Liver (tissue), 9 donors: ENCODE results near the gene FN3K. TPM values are rescaled to one million over a fixed set of nuclear protein-coding genes. Genes with fewer than 3 reads are reported as not detected.

Experiments used
- DNase-seq: peaks from one replicate; pipeline ENCODE4 v3.0.0-alpha.2; 2017; ENCODE audit warnings: low spot score
- H3K27ac ChIP-seq, 2 donors: one replicate each; pipeline ENCODE4 v1.7.0; 2013; ENCODE audit warnings: inconsistent platforms in 2 of 2, low read length in 2 of 2, control low read depth in 1 of 2, low read depth in 1 of 2, mild to moderate bottlenecking in 1 of 2
- H3K27me3 ChIP-seq, 4 donors: one replicate each; pipeline versions ENCODE4 v1.6.1 to v1.7.0; 2013; ENCODE audit warnings: low read length in 3 of 4, inconsistent platforms in 1 of 4, mild to moderate bottlenecking in 1 of 4, moderate library complexity in 1 of 4; ENCODE audit not compliant: control insufficient read depth in 4 of 4, insufficient read depth in 4 of 4
- H3K36me3 ChIP-seq, 4 donors: one replicate each; pipeline versions ENCODE4 v1.6.1 to v1.7.0; 2013; ENCODE audit warnings: low read length in 3 of 4, mild to moderate bottlenecking in 3 of 4, low read depth in 1 of 4, moderate library complexity in 1 of 4; ENCODE audit not compliant: control insufficient read depth in 4 of 4, insufficient read depth in 3 of 4
- H3K4me1 ChIP-seq, 4 donors: one replicate each; pipeline versions ENCODE4 v1.6.1 to v1.7.0; 2013; ENCODE audit warnings: low read length in 3 of 4, mild to moderate bottlenecking in 3 of 4, moderate library complexity in 1 of 4; ENCODE audit not compliant: control insufficient read depth in 4 of 4, insufficient read depth in 4 of 4
- H3K4me3 ChIP-seq, 3 donors: one replicate each; pipeline versions ENCODE4 v1.6.1 to v1.7.0; 2013; ENCODE audit warnings: low read length in 3 of 3, control low read depth in 1 of 3, low read depth in 1 of 3, mild to moderate bottlenecking in 1 of 3
- H3K9ac ChIP-seq, 2 donors: one replicate each; pipeline ENCODE4 v1.7.0; 2013; ENCODE audit warnings: low read length in 2 of 2, mild to moderate bottlenecking in 2 of 2, moderate library complexity in 2 of 2, control low read depth in 1 of 2, low read depth in 1 of 2
- H3K9me3 ChIP-seq, 4 donors: one replicate each; pipeline versions ENCODE4 v1.6.1 to v1.7.0; 2013; ENCODE audit warnings: low read length in 3 of 4; ENCODE audit not compliant: control insufficient read depth in 4 of 4
- EGR1 ChIP-seq, 2 donors: IDR thresholded peaks; 2 replicates each; pipeline ENCODE4 v1.6.1; 2016 to 2018; ENCODE audit warnings: antibody characterized with exemption in 2 of 2, low read depth in 2 of 2
- FOXA2 ChIP-seq: IDR thresholded peaks from 2 replicates; pipeline ENCODE4 v1.6.1; 2016; ENCODE audit warnings: antibody characterized with exemption
- GABPA ChIP-seq, 2 donors: IDR thresholded peaks in 1 of 2; conservative IDR thresholded peaks in 1 of 2; 2 replicates each; pipeline ENCODE4 v1.6.1; 2016; ENCODE audit warnings: antibody characterized with exemption in 2 of 2, mild to moderate bottlenecking in 1 of 2, moderate library complexity in 1 of 2
- HNF4A ChIP-seq, 2 donors: conservative IDR thresholded peaks; 2 replicates each; pipeline ENCODE4 v1.6.1; 2016; ENCODE audit warnings: antibody characterized with exemption in 2 of 2, mild to moderate bottlenecking in 2 of 2
- HNF4G ChIP-seq: IDR thresholded peaks from 2 replicates; pipeline ENCODE4 v1.6.1; 2016; ENCODE audit warnings: antibody characterized with exemption
- JUND ChIP-seq, 2 donors: IDR thresholded peaks; 2 replicates each; pipeline ENCODE4 v1.6.1; 2016; ENCODE audit warnings: antibody characterized with exemption in 2 of 2
- NR2F2 ChIP-seq: IDR thresholded peaks from 2 replicates; pipeline ENCODE4 v1.6.1; 2016; ENCODE audit warnings: antibody characterized with exemption
- RAD21 ChIP-seq, 2 donors: IDR thresholded peaks; 2 replicates each; pipeline ENCODE4 v1.6.1; 2016; ENCODE audit warnings: antibody characterized with exemption in 2 of 2, mild to moderate bottlenecking in 2 of 2
- RXRA ChIP-seq, 2 donors: IDR thresholded peaks; 2 replicates each; pipeline ENCODE4 v1.6.1; 2017 to 2018; ENCODE audit warnings: antibody characterized with exemption in 2 of 2, mild to moderate bottlenecking in 1 of 2
- SP1 ChIP-seq: IDR thresholded peaks from 2 replicates; pipeline ENCODE4 v1.6.1; 2018; ENCODE audit warnings: antibody characterized with exemption, mild to moderate bottlenecking
- YY1 ChIP-seq: IDR thresholded peaks from 2 replicates; pipeline ENCODE4 v1.6.1; 2016; ENCODE audit warnings: antibody characterized with exemption, mild to moderate bottlenecking
- ZBTB33 ChIP-seq: IDR thresholded peaks from 2 replicates; pipeline ENCODE4 v1.6.1; 2016; ENCODE audit warnings: antibody characterized with exemption
- WGBS: extraction: QIAGEN DNeasy Blood & Tissue Kit; methylation state at CpG from one replicate; pipeline ENCODE4 v1.1.7; 2013; 5-methylcytosine and 5-hydroxymethylcytosine counted together
- polyA plus RNA-seq, 2 donors: library from polyadenylated mRNA; stranded (reverse) in 1 of 2; unstranded in 1 of 2; fragments of 200-250 nt in 1 of 2; fragments of >200 nt in 1 of 2; fragmentation: Nextera tagmentation in 1 of 2; extraction: Ambion mirVana in 1 of 2; gene quantifications; one replicate each; pipeline versions ENCODE4 v1.2.1 to v1.2.3, GENCODE V29; 2013 to 2015
- total RNA-seq, 2 donors: library from RNA; depleted of rRNA; stranded (reverse); fragments of >200 nt; gene quantifications; one replicate each; pipeline ENCODE4 v1.2.3, GENCODE V29; 2014
- TF ChIP-seq, protein P1 (sequence below): fragments of 150-350 bp; IDR thresholded peaks from 2 replicates; pipeline ENCODE4 v1.5.1; 2017; ENCODE audit warnings: improper control_type of control experiment, low read depth, low read length; ENCODE audit not compliant: missing input control
- TF ChIP-seq, protein P2 (sequence below): IDR thresholded peaks from 2 replicates; pipeline ENCODE4 v1.6.1; 2016; ENCODE audit warnings: antibody characterized with exemption
- TF ChIP-seq, protein P3 (sequence below): IDR thresholded peaks from 2 replicates; pipeline ENCODE4 v1.6.1; 2016; ENCODE audit warnings: antibody characterized with exemption, mild to moderate bottlenecking
- TF ChIP-seq, protein P4 (sequence below): IDR thresholded peaks from 2 replicates; pipeline ENCODE4 v1.6.1; 2016; ENCODE audit warnings: antibody characterized with exemption
- donor health status: healthy.
- donor health status: healthy.
- donor health status: healthy.
- donor health status: healthy.
- donor health status: healthy.

FN3K gene
- total and polyA plus RNA-seq, 4 donors: 18.4 to 28.7 (median 22.9) TPM

DNA sequence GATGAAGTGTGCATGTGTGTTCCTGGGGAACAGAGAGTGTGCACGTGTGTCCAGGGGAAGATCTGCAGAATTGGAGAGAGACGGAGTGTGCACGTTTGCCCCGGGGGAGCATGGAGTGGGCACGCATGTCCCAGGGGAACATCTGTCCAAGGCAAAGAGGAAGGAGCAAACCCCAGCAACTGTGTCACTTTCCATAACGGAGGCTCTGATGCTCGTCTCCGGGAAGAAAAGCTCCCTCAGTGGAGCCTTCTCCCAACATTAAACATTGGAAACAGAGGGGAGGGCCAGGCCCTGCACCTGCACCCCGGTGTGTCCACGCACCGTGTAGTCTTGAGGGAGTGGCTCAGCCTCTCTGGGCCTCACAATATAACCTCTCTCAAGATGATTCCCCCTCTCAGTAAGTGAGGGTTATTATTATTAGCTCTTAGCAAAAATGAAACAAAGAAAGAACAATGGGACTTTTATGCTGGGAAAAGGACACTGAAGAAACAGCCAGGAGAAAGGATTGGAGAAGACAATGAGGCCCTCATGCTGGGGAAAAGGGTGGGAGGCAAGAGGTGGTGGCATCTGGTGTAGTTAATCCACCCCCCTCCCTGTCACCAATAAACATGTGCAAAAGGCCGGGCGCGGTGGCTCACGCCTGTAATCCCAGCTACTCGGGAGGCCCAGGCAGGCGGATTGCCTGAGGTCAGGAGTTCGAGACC, 44.5 kb upstream of the FN3K start:
- TF ChIP-seq YY1: no peak
- TF ChIP-seq GABPA (IDR thresholded peaks at IDR 0.05 in 1 of 2, conservative IDR thresholded peaks at IDR 0.05 in 1 of 2): no peak
- TF ChIP-seq, protein P1, sequence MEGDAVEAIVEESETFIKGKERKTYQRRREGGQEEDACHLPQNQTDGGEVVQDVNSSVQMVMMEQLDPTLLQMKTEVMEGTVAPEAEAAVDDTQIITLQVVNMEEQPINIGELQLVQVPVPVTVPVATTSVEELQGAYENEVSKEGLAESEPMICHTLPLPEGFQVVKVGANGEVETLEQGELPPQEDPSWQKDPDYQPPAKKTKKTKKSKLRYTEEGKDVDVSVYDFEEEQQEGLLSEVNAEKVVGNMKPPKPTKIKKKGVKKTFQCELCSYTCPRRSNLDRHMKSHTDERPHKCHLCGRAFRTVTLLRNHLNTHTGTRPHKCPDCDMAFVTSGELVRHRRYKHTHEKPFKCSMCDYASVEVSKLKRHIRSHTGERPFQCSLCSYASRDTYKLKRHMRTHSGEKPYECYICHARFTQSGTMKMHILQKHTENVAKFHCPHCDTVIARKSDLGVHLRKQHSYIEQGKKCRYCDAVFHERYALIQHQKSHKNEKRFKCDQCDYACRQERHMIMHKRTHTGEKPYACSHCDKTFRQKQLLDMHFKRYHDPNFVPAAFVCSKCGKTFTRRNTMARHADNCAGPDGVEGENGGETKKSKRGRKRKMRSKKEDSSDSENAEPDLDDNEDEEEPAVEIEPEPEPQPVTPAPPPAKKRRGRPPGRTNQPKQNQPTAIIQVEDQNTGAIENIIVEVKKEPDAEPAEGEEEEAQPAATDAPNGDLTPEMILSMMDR: no peak
- TF ChIP-seq FOXA2: no peak
- TF ChIP-seq, protein P2, sequence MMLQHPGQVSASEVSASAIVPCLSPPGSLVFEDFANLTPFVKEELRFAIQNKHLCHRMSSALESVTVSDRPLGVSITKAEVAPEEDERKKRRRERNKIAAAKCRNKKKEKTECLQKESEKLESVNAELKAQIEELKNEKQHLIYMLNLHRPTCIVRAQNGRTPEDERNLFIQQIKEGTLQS: no peak
- no peak for TF ChIP-seq HNF4G
- no peak for TF ChIP-seq EGR1 (IDR thresholded peaks at IDR 0.05; ENCODE audit: low read depth in 2 of 2)
- TF ChIP-seq ZBTB33: no peak
- TF ChIP-seq NR2F2: no peak
- TF ChIP-seq SP1: no peak
- no peak for TF ChIP-seq HNF4A (conservative IDR thresholded peaks at IDR 0.05)
- TF ChIP-seq RXRA (IDR thresholded peaks at IDR 0.05): no peak
- TF ChIP-seq, protein P3, sequence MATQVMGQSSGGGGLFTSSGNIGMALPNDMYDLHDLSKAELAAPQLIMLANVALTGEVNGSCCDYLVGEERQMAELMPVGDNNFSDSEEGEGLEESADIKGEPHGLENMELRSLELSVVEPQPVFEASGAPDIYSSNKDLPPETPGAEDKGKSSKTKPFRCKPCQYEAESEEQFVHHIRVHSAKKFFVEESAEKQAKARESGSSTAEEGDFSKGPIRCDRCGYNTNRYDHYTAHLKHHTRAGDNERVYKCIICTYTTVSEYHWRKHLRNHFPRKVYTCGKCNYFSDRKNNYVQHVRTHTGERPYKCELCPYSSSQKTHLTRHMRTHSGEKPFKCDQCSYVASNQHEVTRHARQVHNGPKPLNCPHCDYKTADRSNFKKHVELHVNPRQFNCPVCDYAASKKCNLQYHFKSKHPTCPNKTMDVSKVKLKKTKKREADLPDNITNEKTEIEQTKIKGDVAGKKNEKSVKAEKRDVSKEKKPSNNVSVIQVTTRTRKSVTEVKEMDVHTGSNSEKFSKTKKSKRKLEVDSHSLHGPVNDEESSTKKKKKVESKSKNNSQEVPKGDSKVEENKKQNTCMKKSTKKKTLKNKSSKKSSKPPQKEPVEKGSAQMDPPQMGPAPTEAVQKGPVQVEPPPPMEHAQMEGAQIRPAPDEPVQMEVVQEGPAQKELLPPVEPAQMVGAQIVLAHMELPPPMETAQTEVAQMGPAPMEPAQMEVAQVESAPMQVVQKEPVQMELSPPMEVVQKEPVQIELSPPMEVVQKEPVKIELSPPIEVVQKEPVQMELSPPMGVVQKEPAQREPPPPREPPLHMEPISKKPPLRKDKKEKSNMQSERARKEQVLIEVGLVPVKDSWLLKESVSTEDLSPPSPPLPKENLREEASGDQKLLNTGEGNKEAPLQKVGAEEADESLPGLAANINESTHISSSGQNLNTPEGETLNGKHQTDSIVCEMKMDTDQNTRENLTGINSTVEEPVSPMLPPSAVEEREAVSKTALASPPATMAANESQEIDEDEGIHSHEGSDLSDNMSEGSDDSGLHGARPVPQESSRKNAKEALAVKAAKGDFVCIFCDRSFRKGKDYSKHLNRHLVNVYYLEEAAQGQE: no peak
- TF ChIP-seq, protein P4, sequence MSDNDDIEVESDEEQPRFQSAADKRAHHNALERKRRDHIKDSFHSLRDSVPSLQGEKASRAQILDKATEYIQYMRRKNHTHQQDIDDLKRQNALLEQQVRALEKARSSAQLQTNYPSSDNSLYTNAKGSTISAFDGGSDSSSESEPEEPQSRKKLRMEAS: no peak
- TF ChIP-seq JUND (IDR thresholded peaks at IDR 0.05): no peak
- no peak for TF ChIP-seq RAD21 (IDR thresholded peaks at IDR 0.05)
- WGBS: 87% methylated on average over 18 of the region's 18 CpGs
- Histone ChIP-seq H3K36me3 (no peaks in the 10 kb centered on the region), H3K27ac (no peak overlapping the region), H3K4me1 (peaks cover 2 to 18% (median 8%) of the 10 kb centered on the region in 4 donors), H3K27me3 (no peaks in the 10 kb centered on the region), H3K9ac (no peak overlapping the region), H3K9me3 (peaks cover 0 to 6% (median 2%) of the 10 kb centered on the region in 4 donors), H3K4me3 (no peak overlapping the region)
- DNase-seq: no peak
